DMS79 treated with DMSO at 0.1 percent for 48 hours (cell line): ENCODE data around the gene AXIN2.
A peak's percentile ranks its signal among the peaks of the same experiment; 100 is the strongest.
"Not testable (repeated sequence)": the region's sequence is repeated elsewhere in the genome, so short reads cannot be mapped to it uniquely, and the experiment has no call there.

ENCODE experiments used
- DNase-seq: peaks from one replicate; lab custom pipeline; 2025; lab: John Stamatoyannopoulos, UW

AXIN2 gene

DNA sequence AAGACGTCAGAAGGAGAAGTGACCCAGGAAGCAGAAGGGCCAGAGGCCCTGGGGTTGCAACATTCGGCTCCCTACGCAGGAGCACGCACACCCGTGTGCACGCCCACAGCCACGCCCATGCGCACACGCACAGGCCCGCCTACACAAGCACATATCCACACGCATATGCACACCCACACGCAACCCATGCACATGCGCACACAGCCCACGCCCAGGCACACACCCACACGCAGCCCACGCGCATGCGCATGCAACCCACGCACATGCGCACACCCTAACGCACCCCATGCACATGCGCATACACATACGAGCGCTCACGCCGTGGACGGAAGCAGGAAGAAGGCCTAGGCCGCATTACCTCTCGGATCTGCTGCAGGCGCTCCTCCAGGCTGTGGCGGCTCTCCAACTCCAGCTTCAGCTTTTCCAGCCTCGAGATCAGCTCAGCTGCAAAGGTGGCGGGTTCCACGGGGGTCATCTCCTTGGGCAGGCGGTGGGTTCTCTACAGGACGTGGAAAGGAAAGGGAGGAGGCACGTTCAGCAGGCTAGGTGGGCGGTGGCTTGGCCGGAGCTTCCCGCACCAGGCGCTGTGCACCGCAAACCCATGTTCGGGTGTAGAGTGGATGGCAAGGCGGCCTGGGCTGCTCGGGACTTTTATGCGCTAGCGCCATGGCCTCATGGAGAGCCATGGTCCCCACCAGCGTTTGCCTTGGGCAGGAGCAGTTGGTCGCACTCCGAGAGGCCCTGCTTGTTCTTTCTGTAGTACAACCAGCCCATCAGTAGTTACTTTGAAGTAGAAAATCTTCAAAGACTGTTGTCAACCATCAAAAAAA lies 23.4 kb downstream of the AXIN2 start:
- no peak for DNase-seq

DNA sequence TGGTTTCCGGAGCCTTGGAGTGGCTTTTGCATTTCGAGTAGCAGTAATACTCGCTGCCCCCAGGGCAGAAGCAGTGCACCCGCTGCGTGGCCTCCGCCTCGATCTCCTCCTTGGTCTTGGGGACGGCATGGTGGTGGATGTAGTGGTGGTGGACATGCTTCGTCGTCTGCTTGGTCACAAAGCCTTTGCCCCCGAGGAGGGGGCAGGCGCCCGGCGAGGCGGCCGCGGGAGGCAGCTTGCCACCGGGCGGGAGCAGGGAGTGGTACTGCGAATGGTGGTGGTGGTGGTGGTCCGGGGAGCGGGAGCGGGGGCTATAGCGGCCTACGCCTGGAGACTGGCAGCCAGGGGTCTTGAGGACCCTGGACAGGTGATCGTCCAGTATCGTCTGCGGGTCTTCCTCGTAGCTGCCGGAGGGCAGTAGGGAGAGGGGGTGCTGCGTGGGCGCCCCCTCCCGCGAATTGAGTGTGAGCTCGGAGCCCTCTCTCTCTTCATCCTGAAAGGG lies 24.1 kb downstream of the AXIN2 start:
- no peak for DNase-seq

DNA sequence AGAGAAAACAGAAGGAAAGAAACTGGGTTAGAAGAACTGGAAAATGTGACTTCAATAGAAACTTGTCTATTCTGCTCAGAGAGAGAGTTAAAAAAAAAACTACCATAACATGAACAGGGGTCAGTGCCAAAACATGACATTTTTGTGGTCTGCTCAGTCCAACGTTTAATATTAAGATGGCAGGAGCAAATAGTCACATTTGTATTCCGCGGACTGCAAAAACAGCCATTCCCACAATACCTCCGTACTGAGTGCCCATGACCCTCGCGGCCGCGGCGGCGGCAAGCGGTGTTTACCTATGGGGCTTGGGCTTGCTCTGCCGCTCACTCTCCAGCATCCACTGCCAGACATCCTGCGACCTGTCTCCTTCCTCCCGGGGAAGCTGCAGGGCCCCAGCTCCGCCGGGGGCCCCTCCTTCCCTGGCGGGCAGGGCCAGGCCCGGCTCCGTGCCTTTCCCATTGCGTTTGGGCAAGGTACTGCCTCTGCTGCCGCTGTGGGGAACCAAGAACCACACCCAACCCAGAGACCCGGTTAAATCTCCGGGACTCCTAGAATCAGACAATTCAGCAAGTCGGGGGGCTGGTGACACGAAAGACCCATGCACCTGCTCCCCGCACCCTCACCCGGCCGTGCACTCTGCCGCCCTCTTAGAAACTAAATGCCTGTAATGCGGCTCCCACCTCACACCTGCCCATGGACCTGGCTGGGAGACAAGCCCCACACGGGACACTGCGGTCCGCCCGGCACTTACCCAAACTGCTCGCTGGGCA lies 24.7 kb downstream of the AXIN2 start:
- no peak for DNase-seq

- no peak for DNase-seq
Observed at GRCh38 chr17:65535777-65536572, 25.5 kb downstream of the AXIN2 start.

DNA sequence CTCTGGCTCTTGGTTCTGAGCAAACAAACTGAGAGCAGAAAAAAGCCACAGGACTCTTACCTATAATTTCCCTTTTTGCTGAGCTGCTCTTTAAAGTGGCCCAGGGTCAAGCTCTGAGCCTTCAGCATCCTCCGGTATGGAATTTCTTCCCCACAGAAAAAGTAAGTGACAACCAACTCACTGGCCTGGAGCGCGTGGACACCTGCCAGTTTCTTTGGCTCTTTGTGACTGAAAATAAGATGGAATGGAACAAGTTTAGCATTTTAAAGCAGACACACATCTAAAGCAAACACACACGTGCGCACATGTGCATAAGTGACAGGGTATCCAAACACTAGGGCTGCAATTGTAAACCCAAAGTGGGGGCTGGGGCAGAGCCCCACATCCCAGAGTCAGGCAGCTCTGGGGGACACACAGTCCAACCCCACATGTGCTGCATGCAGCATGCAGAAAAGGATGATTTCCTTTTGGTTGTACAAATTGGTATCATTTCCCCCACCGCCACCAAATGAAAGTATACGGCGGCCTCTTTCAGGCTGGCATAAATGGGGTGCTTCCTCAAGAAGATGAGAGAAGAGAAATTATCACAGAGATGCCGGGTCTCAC lies 27.5 kb downstream of the AXIN2 start:
- DNase-seq: peak; percentile 41

DNA sequence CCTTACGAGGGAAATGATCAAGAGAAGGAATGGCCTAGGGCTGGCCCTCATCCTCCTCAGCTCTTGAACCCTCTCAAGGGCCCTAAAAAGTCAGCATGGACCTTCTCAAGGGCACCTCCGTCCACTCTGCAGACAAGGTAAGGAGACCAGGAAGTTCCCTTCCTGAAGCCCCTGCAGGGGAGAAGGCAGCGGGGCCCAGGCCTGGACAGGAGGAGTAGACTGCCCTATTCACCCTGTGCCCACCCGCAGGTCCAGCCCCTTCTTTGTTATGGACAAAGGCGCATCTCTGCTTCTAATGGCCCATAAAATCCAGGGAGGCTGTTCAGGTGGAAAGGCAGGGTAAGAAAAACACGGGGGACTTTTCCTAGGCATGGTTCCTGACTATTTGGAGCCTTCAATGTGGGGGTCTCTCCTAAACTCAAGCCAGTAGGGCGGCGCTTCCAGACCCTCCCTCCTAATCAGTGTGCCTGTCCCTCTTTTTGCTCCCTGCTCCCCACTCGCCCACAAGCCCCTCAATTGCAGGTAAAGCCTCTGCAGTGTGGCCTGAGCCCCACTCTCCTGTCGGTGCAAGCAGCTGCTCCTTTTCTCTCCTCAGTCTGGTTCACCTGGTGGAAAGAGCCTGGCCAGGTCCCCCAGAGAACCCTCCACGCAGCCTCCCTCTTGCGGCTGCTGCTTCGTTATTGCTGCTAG lies 28.2 kb downstream of the AXIN2 start:
- no peak for DNase-seq

GRCh38 chr17:65532101-65532890 lies 29.2 kb downstream of the AXIN2 start:
- DNase-seq: peak; percentile 77

GRCh38 chr17:65531256-65532100 lies 30.0 kb downstream of the AXIN2 start:
- peak; percentile 31 for DNase-seq

DNA sequence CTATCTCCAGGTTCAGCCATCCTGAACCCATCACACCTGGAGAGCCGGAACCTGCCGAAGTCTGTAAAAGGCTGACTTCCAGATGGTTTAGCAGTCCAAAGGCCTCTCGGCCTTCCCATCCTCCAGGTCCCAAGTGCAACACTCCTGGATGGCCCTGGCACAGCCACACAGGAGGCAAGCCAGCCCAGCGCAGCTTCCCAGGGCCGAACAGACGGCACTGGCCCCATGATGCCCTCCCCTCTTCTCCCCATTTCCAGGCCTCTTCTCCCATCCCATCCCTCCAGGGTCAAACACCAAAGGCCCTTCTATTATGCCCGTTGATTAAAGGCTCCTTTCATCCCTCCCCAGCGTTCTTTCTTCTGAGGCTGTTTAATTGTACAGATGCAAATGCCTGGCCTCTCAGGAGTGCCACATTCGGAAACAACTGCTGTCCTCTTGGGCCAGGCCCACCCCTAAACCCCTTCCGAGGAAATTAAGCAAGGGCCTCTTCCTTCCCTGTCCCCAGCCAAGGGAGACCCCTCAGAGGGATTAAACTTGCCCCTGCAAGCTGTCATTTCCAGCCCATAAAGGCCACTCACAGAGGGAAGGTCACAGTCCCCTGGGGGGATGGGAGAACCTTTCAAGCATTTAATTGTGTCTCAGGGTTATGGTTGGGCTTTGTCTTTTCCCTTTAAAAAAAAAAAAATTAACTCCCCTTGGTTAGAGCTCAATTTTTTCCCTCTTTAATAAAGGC lies 30.8 kb downstream of the AXIN2 start:
- peak; percentile 59 for DNase-seq

GRCh38 chr17:65529761-65530522 lies 31.5 kb downstream of the AXIN2 start:
- DNase-seq: no peak

GRCh38 chr17:65529040-65529633 lies 32.3 kb downstream of the AXIN2 start:
- no peak for DNase-seq

DNA sequence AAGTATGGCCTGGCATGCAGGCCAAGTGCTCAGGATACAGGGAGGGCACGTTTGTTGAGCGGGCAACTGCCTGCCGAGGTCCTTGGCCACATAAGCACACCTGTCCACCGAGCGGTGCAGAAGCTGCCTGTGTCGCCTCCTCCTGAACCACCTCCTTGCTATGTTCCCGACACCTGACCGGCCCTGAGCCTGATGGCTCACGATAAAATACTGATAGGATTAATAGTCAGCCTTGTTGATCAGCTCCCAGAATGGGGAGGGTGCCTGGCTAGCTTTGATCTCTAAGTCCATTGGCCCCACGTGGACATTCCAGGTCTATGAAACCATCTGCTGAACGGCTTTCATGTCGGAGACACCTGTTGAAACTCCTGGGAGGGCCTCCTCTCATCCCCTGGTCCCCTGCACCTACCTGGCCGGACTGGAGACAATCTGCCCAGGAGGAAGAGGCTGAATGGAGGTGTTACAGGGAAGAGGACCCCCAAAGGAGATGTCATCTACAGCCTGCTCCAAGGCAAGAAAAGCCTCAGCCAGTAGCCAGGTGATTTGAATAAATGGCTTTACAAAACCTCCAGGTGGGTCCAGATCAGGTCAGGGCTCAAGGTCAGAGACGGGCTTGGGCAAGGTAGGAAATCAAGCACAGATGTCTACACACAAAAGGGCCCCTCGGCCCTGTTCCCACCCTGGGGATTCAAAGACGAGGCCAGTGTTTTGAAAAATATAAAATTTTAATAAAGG lies 33.4 kb downstream of the AXIN2 start:
- no peak for DNase-seq

DNA sequence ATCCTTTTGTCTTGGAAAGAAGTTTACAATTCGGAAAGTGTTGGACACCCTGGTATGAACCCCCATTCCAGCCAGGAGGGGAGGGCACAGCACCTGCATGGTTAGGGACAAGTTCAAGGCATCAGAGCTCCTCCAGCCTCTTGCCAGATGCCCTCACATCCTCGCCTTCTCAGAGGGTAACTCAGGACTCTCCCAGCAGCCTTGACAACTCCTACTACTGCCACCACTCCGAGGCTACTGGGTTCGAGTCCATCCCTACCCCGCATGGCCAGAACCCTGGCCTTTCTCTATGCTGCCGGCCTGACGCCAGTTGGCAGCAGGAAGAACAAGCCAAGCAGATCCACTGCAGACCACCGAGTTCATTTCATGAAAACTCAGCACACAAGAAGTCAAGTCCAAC lies 34.1 kb downstream of the AXIN2 start:
- no peak for DNase-seq

DNA sequence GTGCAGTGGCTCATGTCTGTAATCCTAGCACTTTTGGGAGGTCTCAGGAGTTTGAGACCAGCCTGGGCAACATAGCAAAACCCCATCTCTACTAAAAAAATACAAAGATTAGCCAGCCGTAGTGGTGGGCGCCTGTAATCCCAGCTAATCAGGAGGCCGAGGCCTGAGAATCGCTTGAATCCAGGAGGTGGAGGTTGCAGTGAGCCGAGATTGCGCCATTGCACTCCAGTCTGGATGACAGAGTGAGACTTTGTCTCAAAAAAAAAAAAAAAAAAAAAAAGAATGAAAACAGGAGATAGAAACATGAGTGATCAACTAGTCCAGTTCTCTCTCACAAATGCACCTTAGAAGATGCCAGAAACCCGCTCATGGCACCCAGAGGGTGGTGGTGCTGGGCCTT lies 34.6 kb downstream of the AXIN2 start:
- DNase-seq: not testable (repeated sequence)

DNA sequence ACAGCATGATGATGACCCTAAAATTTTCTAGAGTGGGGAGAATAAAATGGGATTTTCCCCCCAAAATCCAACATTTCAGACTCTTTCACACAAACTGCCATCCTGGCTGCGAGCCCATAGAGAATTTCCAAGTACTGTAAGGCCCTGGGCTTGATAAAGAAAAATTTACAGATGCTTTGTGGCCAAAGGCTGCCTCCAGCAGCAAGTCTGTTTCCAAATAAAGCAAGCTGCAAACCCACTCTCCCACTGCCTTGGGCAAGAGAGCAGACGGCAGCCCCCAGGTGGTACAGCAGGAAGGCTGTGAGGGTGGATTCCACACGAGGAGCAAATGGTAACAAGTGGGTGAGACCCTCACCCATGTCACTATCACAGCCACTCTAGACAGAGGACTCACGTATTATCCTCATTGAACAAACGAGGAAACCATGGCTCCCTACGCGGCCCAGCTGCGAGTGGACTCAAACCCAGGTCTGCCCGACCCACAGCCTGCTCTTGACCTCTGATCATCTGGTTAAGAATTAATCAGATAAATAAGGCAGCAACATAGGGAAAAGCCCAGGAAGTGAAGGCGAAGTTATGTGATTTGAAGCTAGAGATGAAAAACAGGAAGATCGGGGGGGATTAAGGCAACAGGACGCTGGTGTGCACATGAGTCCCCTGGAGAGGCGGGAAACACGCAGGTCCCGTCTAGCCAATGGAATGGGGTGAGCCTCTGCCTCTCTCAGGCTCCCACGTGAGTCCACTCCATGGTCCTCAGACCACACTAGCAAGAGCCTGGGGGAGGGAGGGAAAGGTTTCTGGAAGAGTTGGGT lies 37.4 kb downstream of the AXIN2 start:
- DNase-seq: no peak

DNA sequence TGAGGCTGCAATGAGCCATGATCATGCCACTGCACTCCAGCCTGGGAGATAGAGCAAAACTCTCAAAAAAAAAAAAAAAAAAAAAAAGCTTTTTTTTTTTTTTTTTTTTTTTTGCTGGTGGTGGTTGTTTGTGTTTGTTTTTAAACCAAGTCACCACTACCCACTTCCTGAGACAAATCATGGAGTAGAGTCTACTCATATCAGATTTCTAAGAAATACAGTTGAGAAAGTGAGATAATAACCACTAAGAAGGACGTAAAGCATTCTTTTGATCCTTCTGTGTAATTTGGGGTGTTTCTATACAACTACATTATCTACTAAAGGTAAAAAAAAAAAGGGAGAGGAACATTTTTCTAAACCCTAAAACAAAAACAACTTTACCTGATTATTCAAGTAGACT lies 38.0 kb downstream of the AXIN2 start:
- no peak for DNase-seq
